Parathyroid adenoma (tissue), 2 donors: Measurements from ENCODE around the gene ARHGAP44.

Experiments used
- H2AFZ ChIP-seq: fragments of 300-600 bp; sonication (generic); one replicate; pipeline ENCODE4 v1.7.0; 2017; ENCODE audit warnings: antibody characterized with exemption, mild to moderate bottlenecking
- H3K27ac ChIP-seq: fragments of 300-600 bp; sonication (generic); one replicate; pipeline ENCODE4 v1.7.0; 2017
- H3K27me3 ChIP-seq: fragments of 300-600 bp; sonication (generic); one replicate; pipeline ENCODE4 v1.7.0; 2017; ENCODE audit warnings: low read length; ENCODE audit not compliant: control insufficient read depth, insufficient read depth
- H3K36me3 ChIP-seq: fragments of 300-600 bp; sonication (generic); one replicate; pipeline ENCODE4 v1.7.0; 2017; ENCODE audit warnings: low read length; ENCODE audit not compliant: control insufficient read depth, insufficient read depth
- H3K4me1 ChIP-seq: fragments of 300-600 bp; sonication (generic); one replicate; pipeline ENCODE4 v1.7.0; 2017; ENCODE audit warnings: control low read depth
- H3K4me2 ChIP-seq: fragments of 300-600 bp; sonication (generic); one replicate; pipeline ENCODE4 v1.7.0; 2017; ENCODE audit warnings: low read length
- H3K4me3 ChIP-seq: fragments of 300-600 bp; sonication (generic); one replicate; pipeline ENCODE4 v1.7.0; 2017; ENCODE audit warnings: low read depth, low read length
- H3K79me2 ChIP-seq: fragments of 300-600 bp; sonication (generic); one replicate; pipeline ENCODE4 v1.7.0; 2017; ENCODE audit warnings: control low read depth
- H3K9ac ChIP-seq: fragments of 300-600 bp; sonication (generic); one replicate; pipeline ENCODE4 v1.7.0; 2017; ENCODE audit warnings: mild to moderate bottlenecking
- H3K9me3 ChIP-seq: fragments of 300-600 bp; sonication (generic); one replicate; pipeline ENCODE4 v1.7.0; 2017; ENCODE audit warnings: low read length; ENCODE audit not compliant: control insufficient read depth
- CTCF ChIP-seq: fragments of 300-600 bp; sonication (generic); IDR thresholded peaks from one replicate; pipeline ENCODE4 v1.7.0; 2017; ENCODE audit warnings: antibody characterized with exemption, mild to moderate bottlenecking
- donor health status: primary hyperparathyroidism.

The ARHGAP44 gene

GRCh38 chr17:12851901-12852435 lies 62.7 kb downstream of the ARHGAP44 start:
- H3K4me2 ChIP-seq, result no peak overlapping the region
- H3K4me1 ChIP-seq, result no peaks in the 10 kb centered on the region
- H3K36me3 ChIP-seq, result no peaks in the 10 kb centered on the region
- H3K79me2 ChIP-seq, result peaks cover 7% of the 10 kb centered on the region
- no peak overlapping the region for H3K9ac ChIP-seq
- no peaks in the 10 kb centered on the region for H3K27me3 ChIP-seq
- no peak for TF ChIP-seq CTCF
- no peak overlapping the region for H2AFZ ChIP-seq
- no peak overlapping the region for H3K27ac ChIP-seq
- no peak overlapping the region for H3K4me3 ChIP-seq
- no peaks in the 10 kb centered on the region for H3K9me3 ChIP-seq

GRCh38 chr17:12853921-12854320 lies 64.6 kb downstream of the ARHGAP44 start:
- Histone ChIP-seq H3K79me2 (peaks cover 13% of the 10 kb centered on the region), H3K4me2 (no peak overlapping the region), H3K4me1 (no peaks in the 10 kb centered on the region), H3K4me3 (no peak overlapping the region), H3K9me3 (no peaks in the 10 kb centered on the region), H3K36me3 (no peaks in the 10 kb centered on the region), H2AFZ (no peak overlapping the region), H3K27ac (no peak overlapping the region), H3K9ac (no peak overlapping the region), H3K27me3 (no peaks in the 10 kb centered on the region)
- TF ChIP-seq CTCF, result peak; percentile 7

- H3K9me3 ChIP-seq, result no peaks in the 10 kb centered on the region
- H3K27ac ChIP-seq, result no peak overlapping the region
- TF ChIP-seq CTCF, result no peak
- no peak overlapping the region for H3K9ac ChIP-seq
- no peaks in the 10 kb centered on the region for H3K27me3 ChIP-seq
- H3K36me3 ChIP-seq, result no peaks in the 10 kb centered on the region
- H3K4me3 ChIP-seq, result no peak overlapping the region
- H3K4me2 ChIP-seq, result no peak overlapping the region
- H2AFZ ChIP-seq, result no peak overlapping the region
- H3K4me1 ChIP-seq, result no peaks in the 10 kb centered on the region
- peaks cover 20% of the 10 kb centered on the region for H3K79me2 ChIP-seq
Observed at GRCh38 chr17:12856416-12856815, 67.1 kb downstream of the ARHGAP44 start.

- no peaks in the 10 kb centered on the region for H3K9me3 ChIP-seq
- H2AFZ ChIP-seq, result no peak overlapping the region
- H3K27me3 ChIP-seq, result no peaks in the 10 kb centered on the region
- H3K27ac ChIP-seq, result no peak overlapping the region
- H3K4me2 ChIP-seq, result no peak overlapping the region
- no peak for TF ChIP-seq CTCF
- no peaks in the 10 kb centered on the region for H3K36me3 ChIP-seq
- H3K4me1 ChIP-seq, result no peaks in the 10 kb centered on the region
- no peak overlapping the region for H3K4me3 ChIP-seq
- peaks cover 27% of the 10 kb centered on the region for H3K79me2 ChIP-seq
- H3K9ac ChIP-seq, result no peak overlapping the region
Observed at GRCh38 chr17:12857592-12857991, 68.3 kb downstream of the ARHGAP44 start.

GRCh38 chr17:12859520-12859919 lies 70.2 kb downstream of the ARHGAP44 start:
- H3K27ac ChIP-seq, result no peak overlapping the region
- no peaks in the 10 kb centered on the region for H3K4me1 ChIP-seq

More at GRCh38 chr17:12859520-12859919, 70.2 kb downstream of the ARHGAP44 start:
- no peak for TF ChIP-seq CTCF
- no peak overlapping the region for H3K4me2 ChIP-seq
- H2AFZ ChIP-seq, result no peak overlapping the region
- no peak overlapping the region for H3K9ac ChIP-seq
- H3K27me3 ChIP-seq, result no peaks in the 10 kb centered on the region
- H3K9me3 ChIP-seq, result no peaks in the 10 kb centered on the region
- no peaks in the 10 kb centered on the region for H3K36me3 ChIP-seq
- peaks cover 25% of the 10 kb centered on the region for H3K79me2 ChIP-seq
- no peak overlapping the region for H3K4me3 ChIP-seq
